ENCODE results near the gene FOXO6. TPM values are rescaled to one million over a fixed set of nuclear protein-coding genes. Genes with fewer than 3 reads are reported as not detected.

Gene FOXO6
- total RNA-seq, 1 donor = 0.31 TPM

DNA sequence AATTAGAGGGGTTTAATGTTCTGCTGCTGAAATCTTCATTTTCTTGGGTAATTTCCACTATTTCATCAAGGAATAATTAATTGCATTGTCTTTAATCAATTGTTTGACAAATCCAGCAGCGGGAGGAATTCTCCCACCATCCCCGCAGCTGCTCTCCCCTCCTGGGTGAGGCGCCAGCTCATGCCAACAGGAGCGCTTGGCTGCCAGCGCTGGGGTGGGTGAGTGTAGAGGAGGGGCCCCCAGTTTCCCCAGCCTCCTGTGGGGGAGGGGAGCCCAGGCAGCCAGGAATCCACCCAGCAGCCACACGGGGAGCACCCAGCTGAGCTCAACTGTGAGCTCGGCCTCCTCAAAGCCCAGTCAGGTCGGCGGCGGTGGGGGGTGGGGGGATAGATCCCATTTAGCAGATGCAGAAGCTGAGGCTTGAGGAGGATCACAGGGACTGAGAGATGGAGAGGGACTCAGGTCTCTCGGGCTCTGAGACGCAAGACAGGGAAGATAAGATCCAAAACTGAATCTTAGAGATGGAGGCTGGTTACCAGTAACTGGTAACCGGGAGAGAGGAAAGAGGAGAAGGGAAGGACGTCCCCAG is 46.5 kb downstream of the FOXO6 start:
- Histone ChIP-seq H3K4me1 (ENCODE audit: insufficient read depth, low read length) (no peaks in the 10 kb centered on the region), H3K9me3 (ENCODE audit: low read depth, low read length) (no peaks in the 10 kb centered on the region), H3K27me3 (ENCODE audit: insufficient read depth, low read length) (no peaks in the 10 kb centered on the region), H3K4me3 (ENCODE audit: low read length) (no peak overlapping the region)

DNA sequence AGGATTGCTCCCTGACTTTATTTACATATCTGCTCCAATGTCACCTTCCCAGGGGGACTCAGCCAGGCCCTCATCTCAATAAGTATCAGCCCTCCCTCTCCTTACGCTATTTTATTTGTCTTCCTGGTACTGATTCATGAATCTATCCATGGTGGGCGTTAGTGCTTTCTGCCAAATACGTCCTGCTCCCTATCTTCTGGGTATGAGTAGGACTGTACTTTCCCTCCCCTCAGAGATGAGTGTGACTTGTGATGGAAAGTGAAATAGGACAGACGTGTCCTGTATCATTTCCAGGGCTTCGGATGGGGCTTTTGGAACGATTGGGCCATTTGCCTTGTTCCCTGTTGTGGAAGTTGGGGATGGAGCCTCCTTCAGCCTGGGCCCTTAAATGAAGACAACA is 47.5 kb downstream of the FOXO6 start:
- Histone ChIP-seq H3K4me1 (ENCODE audit: insufficient read depth, low read length) (no peaks in the 10 kb centered on the region), H3K27me3 (ENCODE audit: insufficient read depth, low read length) (no peaks in the 10 kb centered on the region), H3K9me3 (ENCODE audit: low read depth, low read length) (no peaks in the 10 kb centered on the region), H3K4me3 (ENCODE audit: low read length) (no peak overlapping the region)

DNA sequence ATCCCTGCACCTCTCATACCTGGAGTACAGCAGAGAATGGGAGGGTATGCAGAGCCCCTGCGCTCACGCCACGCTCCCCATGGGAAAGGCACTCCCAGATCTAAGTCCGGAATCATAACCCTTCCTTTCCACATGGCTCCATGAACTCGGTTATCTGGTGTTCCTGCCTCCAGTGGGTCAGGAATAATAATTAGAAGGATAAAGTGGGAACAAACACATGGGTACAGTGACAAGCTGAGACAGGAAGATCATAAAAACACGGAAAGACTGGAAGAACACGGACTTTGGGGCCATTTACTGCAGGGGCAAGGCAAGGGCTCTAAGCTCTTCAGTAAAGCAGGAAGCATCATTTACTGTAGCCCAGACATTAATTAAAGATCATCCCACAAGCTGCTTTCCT is 48.6 kb downstream of the FOXO6 start:
- Histone ChIP-seq H3K27me3 (ENCODE audit: insufficient read depth, low read length) (no peaks in the 10 kb centered on the region), H3K4me3 (ENCODE audit: low read length) (no peak overlapping the region), H3K9me3 (ENCODE audit: low read depth, low read length) (no peaks in the 10 kb centered on the region), H3K4me1 (ENCODE audit: insufficient read depth, low read length) (no peaks in the 10 kb centered on the region)

DNA sequence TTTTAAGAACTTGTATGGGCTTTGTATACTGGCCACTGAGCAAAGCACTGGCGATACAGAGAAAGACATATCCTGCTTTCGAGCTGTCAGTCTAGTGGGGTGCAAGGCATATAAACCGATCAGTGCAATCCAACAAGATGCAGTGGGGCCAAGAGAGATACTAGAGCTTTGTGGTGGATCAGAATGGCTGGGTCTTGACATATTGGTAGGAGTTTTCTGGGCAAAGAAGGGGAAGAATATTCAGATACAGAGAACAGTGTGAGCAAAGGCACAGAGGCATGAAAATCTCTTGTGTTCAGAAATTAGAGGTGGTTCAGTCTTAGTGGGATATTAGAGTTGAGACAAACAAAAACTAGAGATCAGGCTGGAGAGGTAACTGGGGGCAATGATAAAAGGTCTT is 49.2 kb downstream of the FOXO6 start:
- no peaks in the 10 kb centered on the region for H3K9me3 ChIP-seq (ENCODE audit: low read depth, low read length)

DNA sequence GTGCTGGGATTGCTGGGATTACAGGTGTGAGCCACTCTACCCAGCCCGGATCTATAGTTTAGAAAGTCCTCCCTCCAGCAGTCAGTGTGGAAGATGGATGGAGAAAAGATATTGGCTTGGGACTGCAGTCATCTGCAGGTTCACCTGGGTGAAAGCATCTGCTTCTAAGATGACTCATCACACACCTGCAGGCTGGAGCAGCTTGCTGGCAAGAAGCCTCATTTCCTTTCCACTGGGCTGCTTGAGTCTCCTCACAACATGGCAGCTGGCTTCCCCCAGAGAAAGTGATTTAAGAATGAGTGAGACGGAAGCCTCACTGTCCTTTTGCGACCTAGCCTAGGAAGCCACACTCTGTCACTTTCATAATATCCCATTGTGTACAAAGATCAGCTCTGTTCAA is 50.0 kb downstream of the FOXO6 start:
- Histone ChIP-seq H3K9me3 (ENCODE audit: low read depth, low read length) (no peaks in the 10 kb centered on the region), H3K27me3 (ENCODE audit: insufficient read depth, low read length) (no peaks in the 10 kb centered on the region), H3K4me3 (ENCODE audit: low read length) (no peak overlapping the region), H3K4me1 (ENCODE audit: insufficient read depth, low read length) (no peaks in the 10 kb centered on the region)

More for the DNA sequence above, 49.2 kb downstream of the FOXO6 start:
- Histone ChIP-seq H3K4me3 (ENCODE audit: low read length) (no peak overlapping the region), H3K27me3 (ENCODE audit: insufficient read depth, low read length) (no peaks in the 10 kb centered on the region), H3K4me1 (ENCODE audit: insufficient read depth, low read length) (no peaks in the 10 kb centered on the region)

DNA sequence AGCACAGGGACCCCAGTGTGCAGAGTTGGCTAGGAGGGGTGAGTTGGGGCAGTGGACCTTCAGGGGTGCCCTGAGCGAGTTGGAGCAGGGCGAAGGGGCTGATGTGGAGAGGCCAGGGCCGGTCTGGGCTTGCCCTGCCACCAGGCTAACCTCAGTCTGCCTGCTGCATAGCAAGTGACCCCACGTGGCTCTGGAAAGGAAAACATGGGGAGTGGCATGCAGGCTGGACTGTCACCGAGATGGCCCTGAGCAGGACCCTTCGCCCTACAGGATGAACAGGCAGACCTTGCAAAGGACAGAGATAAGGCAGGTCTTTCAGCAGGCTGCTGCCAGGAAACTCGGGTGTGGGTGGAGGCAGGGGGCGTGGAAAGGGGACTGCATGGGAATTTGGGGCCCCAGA is 51.5 kb downstream of the FOXO6 start:
- Histone ChIP-seq H3K9me3 (ENCODE audit: low read depth, low read length) (no peaks in the 10 kb centered on the region), H3K4me3 (ENCODE audit: low read length) (no peak overlapping the region), H3K27me3 (ENCODE audit: insufficient read depth, low read length) (no peaks in the 10 kb centered on the region), H3K4me1 (ENCODE audit: insufficient read depth, low read length) (peaks cover 5% of the 10 kb centered on the region)

DNA sequence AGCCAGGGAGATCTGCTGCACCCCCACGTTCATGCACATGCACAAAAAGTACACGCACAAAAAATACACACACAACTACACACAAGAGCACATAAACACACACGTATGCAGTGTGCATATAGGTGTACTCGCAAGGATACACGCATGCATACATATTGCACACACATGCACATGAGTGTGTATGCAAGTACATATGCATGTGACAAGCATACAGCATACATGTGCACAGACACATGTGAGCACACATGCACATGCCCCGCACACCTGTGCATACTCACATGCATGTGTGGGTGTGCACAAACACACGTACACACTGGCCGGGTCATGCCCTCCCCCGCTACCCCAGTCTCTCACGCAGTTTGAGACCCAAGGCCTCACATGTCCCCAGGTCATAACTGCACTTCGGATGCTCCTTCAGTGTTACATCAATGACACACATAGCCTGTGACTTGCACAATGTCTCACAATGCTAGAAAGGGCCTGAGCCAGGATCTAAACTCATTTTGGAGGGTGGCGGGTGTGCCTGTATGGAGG is 52.6 kb downstream of the FOXO6 start:
- Histone ChIP-seq H3K4me3 (ENCODE audit: low read length) (no peak overlapping the region), H3K9me3 (ENCODE audit: low read depth, low read length) (no peaks in the 10 kb centered on the region), H3K27me3 (ENCODE audit: insufficient read depth, low read length) (no peaks in the 10 kb centered on the region), H3K4me1 (ENCODE audit: insufficient read depth, low read length) (peaks cover 8% of the 10 kb centered on the region)

DNA sequence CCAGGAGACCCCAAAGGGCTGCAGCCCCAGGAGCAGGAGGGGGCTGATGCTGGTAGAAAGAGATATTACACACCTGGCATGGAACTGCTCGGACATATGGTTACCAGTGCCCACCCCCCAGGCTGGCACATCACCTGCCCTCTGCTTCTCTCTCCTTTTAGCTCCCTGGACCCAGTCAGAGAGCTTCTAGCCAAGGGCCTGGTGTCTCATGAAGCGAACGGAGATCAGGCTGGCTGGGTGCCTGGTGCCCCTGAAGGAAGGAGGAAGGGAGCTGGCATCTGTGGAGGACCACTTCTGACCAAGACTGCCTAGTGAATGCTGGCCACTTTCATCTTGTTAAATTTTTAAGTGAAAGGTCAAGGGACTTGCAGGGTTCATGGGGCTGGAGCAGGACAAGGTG is 53.1 kb downstream of the FOXO6 start:
- Histone ChIP-seq H3K9me3 (ENCODE audit: low read depth, low read length) (no peaks in the 10 kb centered on the region), H3K4me3 (ENCODE audit: low read length) (no peak overlapping the region), H3K4me1 (ENCODE audit: insufficient read depth, low read length) (peaks cover 8% of the 10 kb centered on the region), H3K27me3 (ENCODE audit: insufficient read depth, low read length) (no peaks in the 10 kb centered on the region)

DNA sequence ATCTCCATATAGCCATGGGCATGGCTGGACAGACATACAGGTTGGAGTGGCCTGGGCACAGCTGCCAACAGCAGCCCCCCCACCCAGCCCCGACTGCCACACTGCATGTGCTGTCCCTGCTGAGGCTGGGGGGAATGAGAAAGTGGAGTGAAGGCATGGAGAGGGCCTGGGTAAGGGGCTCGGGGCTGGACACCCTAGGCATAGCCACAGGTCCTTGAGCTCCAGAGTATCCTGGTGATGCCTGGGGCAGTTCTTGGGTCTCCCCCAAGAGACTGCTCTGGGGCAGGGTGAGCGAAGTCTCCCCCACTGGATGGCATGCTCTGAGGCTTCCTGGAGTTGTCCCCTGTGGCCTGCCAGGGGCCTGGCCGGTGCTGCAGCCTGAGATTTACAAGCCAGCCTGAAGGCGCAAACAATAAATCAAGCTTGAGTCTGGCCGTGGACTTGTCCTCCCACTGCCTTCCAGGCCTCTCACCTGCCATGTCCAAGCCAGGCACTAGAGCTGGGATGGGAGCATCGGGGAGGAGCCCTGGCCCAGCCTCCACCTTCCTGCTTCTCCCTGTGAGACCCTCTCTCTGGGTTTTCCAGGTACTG is 53.6 kb downstream of the FOXO6 start:
- no peaks in the 10 kb centered on the region for H3K9me3 ChIP-seq (ENCODE audit: low read depth, low read length)
- peaks cover 8% of the 10 kb centered on the region for H3K4me1 ChIP-seq (ENCODE audit: insufficient read depth, low read length)
- H3K4me3 ChIP-seq (ENCODE audit: low read length) = no peak overlapping the region
- no peaks in the 10 kb centered on the region for H3K27me3 ChIP-seq (ENCODE audit: insufficient read depth, low read length)

DNA sequence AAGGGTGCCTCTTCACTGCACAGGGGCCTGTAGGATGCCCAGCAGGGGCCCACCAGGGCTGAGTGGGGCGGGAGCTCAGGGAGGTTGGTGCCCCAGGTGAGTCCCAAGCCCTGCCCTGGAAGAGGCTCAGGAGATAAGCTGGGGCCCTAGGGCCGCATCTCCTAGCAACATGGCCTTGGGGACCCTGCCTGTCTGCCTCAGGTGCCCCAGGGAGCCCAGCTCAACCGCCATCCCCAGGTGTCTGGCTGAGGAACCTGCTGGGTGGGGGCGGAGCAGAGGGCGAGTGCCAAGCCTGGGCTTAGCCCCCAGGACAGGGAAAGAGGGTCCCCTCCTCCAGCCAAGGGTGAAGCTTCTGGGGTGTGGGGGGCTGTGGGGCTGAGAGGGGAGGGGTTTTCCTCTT is 54.8 kb downstream of the FOXO6 start:
- no peaks in the 10 kb centered on the region for H3K27me3 ChIP-seq (ENCODE audit: insufficient read depth, low read length)
- H3K4me1 ChIP-seq (ENCODE audit: insufficient read depth, low read length) = peaks cover 8% of the 10 kb centered on the region
- no peak overlapping the region for H3K4me3 ChIP-seq (ENCODE audit: low read length)
- H3K9me3 ChIP-seq (ENCODE audit: low read depth, low read length) = no peaks in the 10 kb centered on the region

DNA sequence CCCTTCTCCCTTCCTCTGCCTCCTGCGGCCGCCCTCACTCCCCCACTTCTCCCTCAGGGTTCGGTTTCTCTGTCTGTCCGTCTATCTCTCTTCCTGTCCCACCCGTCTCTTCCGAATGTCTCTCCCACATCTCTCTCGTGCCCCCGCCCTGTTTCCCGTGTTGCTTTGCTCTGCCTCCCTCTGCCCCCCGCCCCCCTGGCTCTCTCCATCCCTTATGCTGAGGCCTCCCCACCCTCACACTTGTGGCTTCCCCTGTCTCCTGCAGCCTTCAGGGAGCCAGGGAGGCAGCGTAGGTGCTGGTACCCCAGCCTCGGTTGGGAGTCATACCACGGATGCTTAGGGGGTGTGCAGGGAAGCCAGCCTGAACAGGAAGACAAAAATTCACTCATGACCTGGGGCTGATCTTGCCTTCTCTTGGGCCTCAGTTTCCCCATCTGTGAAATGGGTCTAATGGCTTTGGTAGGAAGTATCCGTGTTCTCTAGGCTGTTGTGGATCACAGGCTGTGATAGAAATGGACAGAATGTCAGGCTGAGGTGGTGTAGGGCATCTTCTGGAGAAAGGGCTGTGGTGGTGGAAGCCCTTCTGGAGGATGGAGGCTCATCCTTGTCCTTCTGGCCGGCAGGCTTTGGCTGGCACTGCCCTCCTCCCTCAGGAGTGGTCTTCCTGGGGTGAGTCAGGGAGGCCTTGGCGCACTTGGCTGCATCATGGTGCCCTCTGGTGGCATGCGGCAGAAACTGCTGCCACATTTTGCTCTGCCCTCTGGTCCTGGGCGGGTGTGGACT is 55.5 kb downstream of the FOXO6 start:
- no peaks in the 10 kb centered on the region for H3K9me3 ChIP-seq (ENCODE audit: low read depth, low read length)
- H3K4me1 ChIP-seq (ENCODE audit: insufficient read depth, low read length) = peaks cover 8% of the 10 kb centered on the region
- no peaks in the 10 kb centered on the region for H3K27me3 ChIP-seq (ENCODE audit: insufficient read depth, low read length)
- no peak overlapping the region for H3K4me3 ChIP-seq (ENCODE audit: low read length)

DNA sequence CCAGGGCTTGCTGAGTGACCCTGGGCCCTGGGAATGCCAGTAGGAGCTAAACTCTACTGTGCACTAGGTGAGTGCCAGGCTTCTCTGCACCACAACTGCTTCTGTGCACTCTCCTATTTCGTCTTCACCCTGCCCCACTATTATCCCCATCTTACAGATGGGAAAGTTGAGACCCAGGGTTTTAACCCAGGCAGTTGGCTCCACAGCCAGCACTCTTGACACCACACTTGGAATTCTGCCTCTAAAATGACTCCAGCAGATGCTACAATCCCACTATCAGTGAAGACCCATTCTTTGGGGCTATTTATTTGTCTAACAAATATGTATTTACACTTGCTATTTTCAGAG is 56.1 kb downstream of the FOXO6 start:
- H3K9me3 ChIP-seq (ENCODE audit: low read depth, low read length) = no peaks in the 10 kb centered on the region
- no peak overlapping the region for H3K4me3 ChIP-seq (ENCODE audit: low read length)
- H3K27me3 ChIP-seq (ENCODE audit: insufficient read depth, low read length) = no peaks in the 10 kb centered on the region
- peaks cover 8% of the 10 kb centered on the region for H3K4me1 ChIP-seq (ENCODE audit: insufficient read depth, low read length)

DNA sequence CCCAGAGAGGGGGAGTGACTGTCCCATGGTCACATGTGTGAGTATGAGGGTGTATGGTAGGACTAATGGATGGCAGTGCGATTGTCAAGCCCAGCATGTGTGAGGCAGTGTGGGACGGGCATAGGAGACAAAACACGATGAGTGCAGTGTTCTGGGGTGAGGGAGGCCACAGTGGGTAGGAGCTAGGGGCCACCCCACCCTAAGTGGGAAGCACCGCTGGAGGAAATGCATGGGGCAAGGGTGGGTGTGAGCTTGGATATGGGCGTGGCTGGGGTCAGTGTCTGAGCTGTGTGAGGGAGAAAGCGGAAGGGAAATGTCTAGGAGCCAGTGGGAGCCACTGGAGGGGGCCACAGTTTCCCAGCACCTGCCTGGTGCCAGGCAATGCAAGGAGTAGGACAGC is 56.5 kb downstream of the FOXO6 start:
- H3K4me3 ChIP-seq (ENCODE audit: low read length) = no peak overlapping the region
- H3K4me1 ChIP-seq (ENCODE audit: insufficient read depth, low read length) = peaks cover 8% of the 10 kb centered on the region
- no peaks in the 10 kb centered on the region for H3K27me3 ChIP-seq (ENCODE audit: insufficient read depth, low read length)
- H3K9me3 ChIP-seq (ENCODE audit: low read depth, low read length) = no peaks in the 10 kb centered on the region

DNA sequence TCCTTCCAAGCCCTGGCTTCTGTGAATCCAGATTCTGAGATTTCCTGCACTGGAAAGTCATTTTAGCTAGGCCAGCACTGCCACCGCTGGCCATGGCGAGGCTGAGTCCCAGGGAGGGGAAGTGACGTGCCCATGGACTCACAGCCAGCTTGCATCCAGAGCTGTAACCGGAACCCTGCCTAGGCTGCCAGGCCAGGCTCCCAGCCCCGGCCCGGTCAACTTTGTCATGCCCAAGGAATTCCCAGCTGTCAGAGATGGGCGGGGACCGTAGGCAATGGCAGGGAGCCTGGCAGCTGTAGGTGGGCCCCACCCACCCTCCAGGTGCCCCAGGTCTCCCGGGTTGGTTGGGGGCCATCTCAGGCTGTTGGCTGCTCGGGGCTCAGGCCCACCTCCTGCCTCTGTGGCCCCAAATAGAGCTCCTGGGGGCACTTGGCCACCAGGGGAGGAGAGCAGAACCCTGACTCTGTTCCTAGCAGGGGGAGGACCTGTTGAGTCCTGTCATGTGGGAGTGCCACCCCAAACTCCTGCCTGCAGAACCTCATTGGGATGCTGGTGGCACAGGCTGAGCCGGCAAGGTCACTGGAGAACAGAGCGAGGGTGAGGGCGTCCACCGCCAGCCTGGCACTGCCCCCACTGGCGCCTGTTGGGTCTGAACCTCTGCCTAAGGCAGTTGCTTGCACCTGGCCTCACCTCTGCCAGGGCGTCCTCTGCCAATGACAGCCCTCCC is 57.8 kb downstream of the FOXO6 start:
- H3K9me3 ChIP-seq (ENCODE audit: low read depth, low read length) = no peaks in the 10 kb centered on the region
- no peaks in the 10 kb centered on the region for H3K27me3 ChIP-seq (ENCODE audit: insufficient read depth, low read length)
- no peak overlapping the region for H3K4me3 ChIP-seq (ENCODE audit: low read length)
- peaks cover 8% of the 10 kb centered on the region for H3K4me1 ChIP-seq (ENCODE audit: insufficient read depth, low read length)

DNA sequence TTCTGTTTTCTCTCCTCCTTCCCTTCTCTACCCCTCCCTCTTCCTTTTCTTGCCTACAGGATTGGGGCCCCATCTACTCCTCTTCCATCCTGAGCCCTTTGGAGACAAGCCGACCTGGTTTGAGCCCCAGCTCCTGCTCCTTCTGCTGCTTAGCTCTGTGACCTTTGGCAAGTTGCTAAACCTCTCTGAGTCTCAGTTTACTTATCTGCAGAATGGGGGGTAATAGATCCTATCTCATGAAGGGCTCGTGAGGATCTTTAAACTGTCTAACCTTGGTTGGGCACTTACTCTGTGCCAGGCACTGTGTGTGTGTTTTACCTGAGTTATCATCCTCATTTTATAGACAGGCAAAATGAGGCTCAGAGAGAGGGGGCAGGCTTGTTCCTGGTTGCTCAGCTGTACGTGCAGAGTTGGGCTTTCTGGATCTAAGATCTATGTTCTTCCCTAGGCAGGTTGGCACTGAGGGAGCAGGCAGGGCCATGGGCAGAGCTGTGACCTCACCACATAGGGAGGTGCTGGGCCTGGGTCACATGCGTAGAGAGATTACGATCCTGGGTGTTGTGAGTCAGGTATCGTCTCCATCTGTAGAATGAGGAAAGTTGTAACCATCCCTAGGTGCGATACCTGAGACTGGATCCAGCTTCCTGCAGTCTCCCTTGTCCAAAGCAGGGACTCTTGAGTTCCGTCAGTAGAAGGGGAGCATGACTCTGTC is 58.5 kb downstream of the FOXO6 start:
- Histone ChIP-seq H3K4me3 (ENCODE audit: low read length) (no peak overlapping the region), H3K9me3 (ENCODE audit: low read depth, low read length) (no peaks in the 10 kb centered on the region), H3K4me1 (ENCODE audit: insufficient read depth, low read length) (peaks cover 8% of the 10 kb centered on the region), H3K27me3 (ENCODE audit: insufficient read depth, low read length) (no peaks in the 10 kb centered on the region)

Data from mononuclear cell (primary cell).